Mesendoderm (in vitro differentiated cells): ENCODE measurements around the gene ADCY9.
"Not testable (repeated sequence)": the region's sequence is repeated elsewhere in the genome, so short reads cannot be mapped to it uniquely, and the experiment has no call there.

Experiments
- DNase-seq: peaks from one replicate; pipeline ENCODE4 v3.0.0; 2013
- H2AK5ac ChIP-seq: 2 replicates; pipeline ENCODE4 v1.6.1; 2013; ENCODE audit warnings: low read length, inconsistent platforms
- H2BK120ac ChIP-seq: 2 replicates; pipeline ENCODE4 v1.6.1; 2013; ENCODE audit warnings: low read depth, mild to moderate bottlenecking, low read length, moderate library complexity, mixed read lengths
- H2BK15ac ChIP-seq: replicated peaks from 2 replicates; pipeline ENCODE4 v1.6.1; 2013; ENCODE audit warnings: low read depth, mild to moderate bottlenecking, moderate library complexity
- H2BK5ac ChIP-seq: 2 replicates; pipeline ENCODE4 v1.6.1; 2013; ENCODE audit warnings: low read length, inconsistent platforms
- H3K18ac ChIP-seq: 2 replicates; pipeline ENCODE4 v1.6.1; 2013; ENCODE audit warnings: mild to moderate bottlenecking, low read length, mixed read lengths
- H3K23ac ChIP-seq: one replicate; pipeline ENCODE4 v1.6.1; 2013; ENCODE audit warnings: low read length
- H3K27ac ChIP-seq: 2 replicates; pipeline ENCODE4 v1.5.1; 2013; ENCODE audit warnings: low read depth, mild to moderate bottlenecking, inconsistent platforms, low read length, moderate library complexity
- H3K27me3 ChIP-seq: 2 replicates; pipeline ENCODE4 v1.6.1; 2013; ENCODE audit warnings: low read length, control low read depth, mild to moderate bottlenecking, inconsistent platforms; ENCODE audit not compliant: insufficient read depth, poor library complexity
- H3K36me3 ChIP-seq: 2 replicates; pipeline ENCODE4 v1.6.1; 2013; ENCODE audit warnings: low read length, inconsistent platforms; ENCODE audit not compliant: control insufficient read depth, insufficient read depth
- H3K4ac ChIP-seq: one replicate; pipeline ENCODE4 v1.6.1; 2013; ENCODE audit warnings: low read depth, mild to moderate bottlenecking, low read length, moderate library complexity
- H3K4me1 ChIP-seq: 2 replicates; pipeline ENCODE4 v1.6.1; 2013; ENCODE audit warnings: low read depth, low read length, inconsistent platforms; ENCODE audit not compliant: control insufficient read depth
- H3K4me2 ChIP-seq: 2 replicates; pipeline ENCODE4 v1.6.1; 2013; ENCODE audit warnings: low read length
- H3K4me3 ChIP-seq: 2 replicates; pipeline ENCODE4 v1.5.1; 2013; ENCODE audit warnings: mild to moderate bottlenecking, low read length
- H3K56ac ChIP-seq: one replicate; pipeline ENCODE4 v1.6.1; 2013; ENCODE audit warnings: low read length
- H3K79me1 ChIP-seq: 2 replicates; pipeline ENCODE4 v1.6.1; 2013; ENCODE audit warnings: low read length, inconsistent platforms
- H3K79me2 ChIP-seq: 2 replicates; pipeline ENCODE4 v1.6.1; 2013; ENCODE audit warnings: mild to moderate bottlenecking, low read length; ENCODE audit not compliant: control insufficient read depth, insufficient read depth
- H3K9ac ChIP-seq: 2 replicates; pipeline ENCODE4 v1.6.1; 2013; ENCODE audit warnings: low read length, inconsistent platforms
- H4K5ac ChIP-seq: one replicate; pipeline ENCODE4 v1.6.1; 2013; ENCODE audit warnings: low read length
- H4K8ac ChIP-seq: one replicate; pipeline ENCODE4 v1.6.1; 2013; ENCODE audit warnings: low read depth, mild to moderate bottlenecking, control low read depth, low read length, moderate library complexity
- WGBS: extraction: QIAGEN DNeasy Blood & Tissue Kit; methylation state at CpG from one replicate; pipeline ENCODE4 v1.1.7; 2013; ENCODE audit warnings: low lambda C conversion rate, missing lambda C conversion rate; ENCODE audit not compliant: insufficient coverage; ENCODE audit errors: extremely low coverage; 5-methylcytosine and 5-hydroxymethylcytosine counted together

ADCY9 gene

DNA sequence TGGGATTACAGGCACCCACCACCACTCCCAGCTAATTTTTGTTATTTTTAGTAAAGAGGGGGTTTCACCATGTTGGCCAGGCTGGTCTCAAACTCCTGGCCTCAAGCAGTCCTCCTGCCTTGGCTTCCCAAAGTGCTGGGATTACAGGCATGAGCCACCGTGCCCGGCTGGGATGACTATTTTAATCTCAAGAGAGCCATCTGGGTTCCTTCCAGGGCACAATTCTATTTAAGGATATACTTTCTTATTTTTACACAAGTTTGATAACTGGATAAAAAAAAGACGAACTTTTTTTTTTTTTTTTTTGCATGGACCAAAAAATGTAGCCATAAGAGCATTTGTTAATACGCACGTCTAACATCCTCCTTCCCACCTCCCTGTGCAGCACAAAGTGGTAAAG, 164.9 kb downstream of the ADCY9 start:
- H3K18ac ChIP-seq, H4K5ac ChIP-seq, H3K4ac ChIP-seq, H2BK15ac ChIP-seq, H3K27ac ChIP-seq, H3K79me1 ChIP-seq, H3K56ac ChIP-seq, H2AK5ac ChIP-seq, H3K36me3 ChIP-seq, H3K27me3 ChIP-seq, H3K4me1 ChIP-seq, H3K4me3 ChIP-seq, H4K8ac ChIP-seq, H2BK5ac ChIP-seq, H3K4me2 ChIP-seq, H3K79me2 ChIP-seq, H3K23ac ChIP-seq, H3K9ac ChIP-seq, DNase-seq, H2BK120ac ChIP-seq: not testable (repeated sequence)
- WGBS = no CpG with 5 or more reads among the region's 5 CpGs

DNA sequence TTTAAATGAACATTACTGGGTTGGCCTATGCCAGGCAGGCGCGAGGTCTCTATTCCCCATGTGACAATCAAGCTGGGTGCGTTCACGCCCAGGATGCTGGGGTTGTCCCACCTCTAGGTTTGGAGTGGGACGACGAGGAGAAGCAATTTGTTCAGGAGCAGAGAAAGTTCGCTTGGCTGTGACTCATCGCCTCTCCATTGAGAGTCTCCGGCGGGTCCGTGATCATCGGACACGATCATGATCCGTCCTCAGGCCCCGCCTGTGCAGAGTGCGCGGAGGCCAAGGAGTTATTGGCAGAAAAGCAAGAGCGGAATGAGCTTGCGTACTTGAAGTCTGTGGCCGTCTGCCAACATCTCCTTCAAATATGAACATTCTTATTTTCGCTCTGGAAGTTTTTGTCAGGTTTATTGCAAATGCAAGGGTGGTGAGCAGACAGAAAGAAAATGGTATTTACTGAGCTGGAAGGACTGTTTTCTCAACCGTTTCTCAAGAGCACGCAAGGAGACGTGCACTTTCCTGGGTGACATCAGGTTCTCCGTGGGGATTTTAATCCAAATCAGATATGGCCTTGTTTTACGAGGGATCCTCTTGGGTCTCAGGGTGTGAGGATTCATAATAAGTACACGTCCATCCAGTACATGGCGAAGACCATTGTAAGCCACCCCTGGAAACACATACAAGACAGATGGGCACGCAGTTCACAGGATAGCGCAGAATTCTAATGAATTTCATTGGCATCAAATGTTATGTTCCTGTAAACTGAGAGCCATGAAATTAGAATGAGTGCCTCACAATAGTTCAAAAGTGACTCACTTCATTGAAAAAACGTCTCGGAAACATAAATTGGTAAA, 165.7 kb downstream of the ADCY9 start:
- H4K5ac ChIP-seq = no peak overlapping the region
- H3K56ac ChIP-seq = no peak overlapping the region
- no peak for DNase-seq
- WGBS = no CpG with 5 or more reads among the region's 32 CpGs
- no peak overlapping the region for H3K4me3 ChIP-seq
- H3K79me1 ChIP-seq = no peaks in the 10 kb centered on the region
- no peak overlapping the region for H2BK120ac ChIP-seq
- no peak overlapping the region for H2AK5ac ChIP-seq
- no peak overlapping the region for H3K18ac ChIP-seq
- H3K4me1 ChIP-seq = no peaks in the 10 kb centered on the region
- no peaks in the 10 kb centered on the region for H3K27me3 ChIP-seq
- H3K9ac ChIP-seq = no peak overlapping the region
- H2BK15ac ChIP-seq = no peak overlapping the region
- H3K4ac ChIP-seq = no peak overlapping the region
- H3K4me2 ChIP-seq = no peak overlapping the region
- no peak overlapping the region for H2BK5ac ChIP-seq
- H4K8ac ChIP-seq = no peak overlapping the region
- H3K36me3 ChIP-seq = no peaks in the 10 kb centered on the region
- no peak overlapping the region for H3K23ac ChIP-seq
- no peaks in the 10 kb centered on the region for H3K79me2 ChIP-seq
- no peak overlapping the region for H3K27ac ChIP-seq

DNA sequence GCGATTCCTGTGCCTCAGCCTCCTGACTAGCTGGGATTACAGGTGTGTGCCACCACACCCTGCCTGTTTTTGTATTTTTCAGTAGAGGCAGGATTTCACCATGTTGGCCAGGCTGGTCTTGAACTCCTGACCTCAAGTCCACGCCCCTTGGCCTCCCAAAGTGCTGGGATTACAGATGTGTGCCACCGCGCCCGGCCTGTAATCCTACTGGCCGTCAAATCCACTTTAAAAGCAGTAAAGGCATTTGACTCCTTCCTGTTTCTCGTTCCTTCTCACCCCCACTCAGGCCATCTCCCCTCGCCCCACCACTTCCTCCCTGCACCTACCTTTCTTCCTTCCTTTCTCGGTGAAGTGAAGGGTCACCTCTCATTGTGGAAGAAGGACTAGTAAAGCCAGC, 166.3 kb downstream of the ADCY9 start:
- Histone ChIP-seq H3K23ac (no peak overlapping the region), H3K27me3 (no peaks in the 10 kb centered on the region), H2BK5ac (no peak overlapping the region), H2BK15ac (no peak overlapping the region), H3K56ac (no peak overlapping the region), H3K9ac (no peak overlapping the region), H4K8ac (no peak overlapping the region), H3K4me2 (no peak overlapping the region), H4K5ac (no peak overlapping the region), H3K36me3 (no peaks in the 10 kb centered on the region), H2BK120ac (no peak overlapping the region), H3K79me2 (no peaks in the 10 kb centered on the region), H3K4me3 (no peak overlapping the region), H3K79me1 (no peaks in the 10 kb centered on the region), H2AK5ac (no peak overlapping the region), H3K4ac (no peak overlapping the region), H3K18ac (no peak overlapping the region), H3K4me1 (no peaks in the 10 kb centered on the region), H3K27ac (no peak overlapping the region)
- WGBS = no CpG with 5 or more reads among the region's 9 CpGs
- no peak for DNase-seq

- no peaks in the 10 kb centered on the region for H3K79me2 ChIP-seq
- H3K18ac ChIP-seq = no peak overlapping the region
- H2BK120ac ChIP-seq = no peak overlapping the region
- no peaks in the 10 kb centered on the region for H3K27me3 ChIP-seq
- H3K4ac ChIP-seq = no peak overlapping the region
- H2BK15ac ChIP-seq = no peak overlapping the region
- no peak overlapping the region for H4K8ac ChIP-seq
- H3K4me1 ChIP-seq = no peaks in the 10 kb centered on the region
- no peaks in the 10 kb centered on the region for H3K36me3 ChIP-seq
- H3K4me2 ChIP-seq = no peak overlapping the region
- H3K23ac ChIP-seq = no peak overlapping the region
- H4K5ac ChIP-seq = no peak overlapping the region
- no peak overlapping the region for H2BK5ac ChIP-seq
- no CpG with 5 or more reads among the region's 14 CpGs for WGBS
- no peak overlapping the region for H3K27ac ChIP-seq
- H3K79me1 ChIP-seq = no peaks in the 10 kb centered on the region
- DNase-seq = no peak
- H2AK5ac ChIP-seq = no peak overlapping the region
- no peak overlapping the region for H3K56ac ChIP-seq
- H3K9ac ChIP-seq = no peak overlapping the region
- H3K4me3 ChIP-seq = no peak overlapping the region
Measured at GRCh38 chr16:3949287-3949686, 167.0 kb downstream of the ADCY9 start.

- H2BK120ac ChIP-seq = no peak overlapping the region
Measured at GRCh38 chr16:3948378-3948995, 167.8 kb downstream of the ADCY9 start.

More at GRCh38 chr16:3948378-3948995, 167.8 kb downstream of the ADCY9 start:
- no peak overlapping the region for H4K5ac ChIP-seq
- H3K36me3 ChIP-seq = no peaks in the 10 kb centered on the region
- H4K8ac ChIP-seq = no peak overlapping the region
- no peaks in the 10 kb centered on the region for H3K79me1 ChIP-seq
- no peaks in the 10 kb centered on the region for H3K4me1 ChIP-seq
- no peak overlapping the region for H2AK5ac ChIP-seq
- WGBS = no CpG with 5 or more reads among the region's 17 CpGs
- H3K9ac ChIP-seq = no peak overlapping the region
- no peak for DNase-seq
- no peaks in the 10 kb centered on the region for H3K79me2 ChIP-seq
- no peak overlapping the region for H3K4ac ChIP-seq
- H2BK15ac ChIP-seq = no peak overlapping the region
- no peak overlapping the region for H2BK5ac ChIP-seq
- no peak overlapping the region for H3K18ac ChIP-seq
- no peaks in the 10 kb centered on the region for H3K27me3 ChIP-seq
- no peak overlapping the region for H3K23ac ChIP-seq
- no peak overlapping the region for H3K27ac ChIP-seq
- no peak overlapping the region for H3K4me3 ChIP-seq
- H3K56ac ChIP-seq = no peak overlapping the region
- no peak overlapping the region for H3K4me2 ChIP-seq
